ENCODE data around the gene ADAMTSL3. TPM values are rescaled to one million over a fixed set of nuclear protein-coding genes. Genes with fewer than 3 reads are reported as not detected.

The ADAMTSL3 gene
- total RNA-seq, 4 donors from 2014 or later, result 4.9 to 8.8 (median 6.8) TPM

GRCh38 chr15:83733206-83733605 lies 79.3 kb downstream of the ADAMTSL3 start:
- H3K27me3 ChIP-seq, result no peaks in the 10 kb centered on the region
- intact Hi-C loops (cut with DNase I; ENCODE audit: low total_unique reads), result no loop called here
- H3K9me3 ChIP-seq, result no peaks in the 10 kb centered on the region
- WGBS, 2 donors (ENCODE audit: low coverage in 1 of 2), result 79 to 91% methylated on average over 2 of the region's 2 CpGs
- H3K4me3 ChIP-seq, result no peak overlapping the region
- no peak for TF ChIP-seq POLR2AphosphoS5 (IDR thresholded peaks at IDR 0.05)
- no peak for TF ChIP-seq EP300 (IDR thresholded peaks at IDR 0.05; ENCODE audit: low read depth)
- TF ChIP-seq POLR2A (IDR thresholded peaks at IDR 0.05), result no peak
- no peak for TF ChIP-seq CTCF (IDR thresholded peaks at IDR 0.05)
- no peaks in the 10 kb centered on the region for H3K36me3 ChIP-seq
- no peaks in the 10 kb centered on the region for H3K4me1 ChIP-seq
- no peak for DNase-seq
- in situ Hi-C loops (cut with MboI; ENCODE audit: low pct_ligation_motif_present in 1 of 4, low pct_unique_long_range_greater_than_20kb in 1 of 4, low sequenced_read_pairs in 3 of 4), result no loop called here
- H3K27ac ChIP-seq, result no peak overlapping the region

DNA sequence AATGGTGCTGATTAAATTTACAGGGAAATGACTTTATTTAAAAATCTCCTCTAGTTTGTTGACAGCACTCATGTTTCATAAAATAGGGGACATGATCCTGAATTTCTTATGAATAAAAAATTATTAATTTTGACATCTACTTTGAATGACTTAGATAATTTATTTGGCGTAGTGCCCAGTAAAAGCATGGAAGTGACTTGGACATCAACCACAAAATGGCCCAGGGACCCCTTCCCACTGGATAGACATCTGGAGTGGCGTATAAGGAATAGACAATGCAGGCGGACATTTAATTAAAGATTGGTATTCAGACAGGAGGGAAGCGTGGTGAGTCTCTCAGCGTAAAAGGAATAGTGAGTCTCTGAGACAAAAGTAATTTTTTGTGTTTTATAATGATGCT lies 79.8 kb downstream of the ADAMTSL3 start:
- no peak for TF ChIP-seq CTCF (IDR thresholded peaks at IDR 0.05)
- TF ChIP-seq POLR2A (IDR thresholded peaks at IDR 0.05), result no peak
- TF ChIP-seq POLR2AphosphoS5 (IDR thresholded peaks at IDR 0.05), result no peak
- TF ChIP-seq EP300 (IDR thresholded peaks at IDR 0.05; ENCODE audit: low read depth), result no peak
- 91 to 98% methylated on average over 5 of the region's 5 CpGs for WGBS, 2 donors (ENCODE audit: low coverage in 1 of 2)
- intact Hi-C loops (cut with DNase I; ENCODE audit: low total_unique reads), result no loop called here
- Histone ChIP-seq H3K4me3 (no peak overlapping the region), H3K27me3 (no peaks in the 10 kb centered on the region), H3K36me3 (no peaks in the 10 kb centered on the region), H3K4me1 (no peaks in the 10 kb centered on the region), H3K9me3 (no peaks in the 10 kb centered on the region), H3K27ac (no peak overlapping the region)
- in situ Hi-C loops (cut with MboI; ENCODE audit: low pct_ligation_motif_present in 1 of 4, low pct_unique_long_range_greater_than_20kb in 1 of 4, low sequenced_read_pairs in 3 of 4), result no loop called here
- DNase-seq, result no peak

- Histone ChIP-seq H3K4me1 (no peaks in the 10 kb centered on the region), H3K27me3 (no peaks in the 10 kb centered on the region), H3K9me3 (no peaks in the 10 kb centered on the region), H3K27ac (no peak overlapping the region), H3K36me3 (no peaks in the 10 kb centered on the region), H3K4me3 (no peak overlapping the region)
- DNase-seq, result no peak
- WGBS, 2 donors (ENCODE audit: low coverage in 1 of 2), result 52% methylated on average over 3 of the region's 3 CpGs; no CpG with 5 or more reads in 1 of the 2 donors
- TF ChIP-seq CTCF (IDR thresholded peaks at IDR 0.05) (no peak), POLR2AphosphoS5 (IDR thresholded peaks at IDR 0.05) (no peak), EP300 (IDR thresholded peaks at IDR 0.05; ENCODE audit: low read depth) (no peak), POLR2A (IDR thresholded peaks at IDR 0.05) (no peak)
- in situ Hi-C loops (cut with MboI; ENCODE audit: low pct_ligation_motif_present in 1 of 4, low pct_unique_long_range_greater_than_20kb in 1 of 4, low sequenced_read_pairs in 3 of 4), result no loop called here
- intact Hi-C loops (cut with DNase I; ENCODE audit: low total_unique reads), result no loop called here
These were observed 80.6 kb downstream of the ADAMTSL3 start for GRCh38 chr15:83734487-83734886.

- H3K27me3 ChIP-seq, result no peaks in the 10 kb centered on the region
- H3K9me3 ChIP-seq, result no peaks in the 10 kb centered on the region
- H3K4me3 ChIP-seq, result no peak overlapping the region
- no peaks in the 10 kb centered on the region for H3K36me3 ChIP-seq
- DNase-seq, result no peak
- no peak overlapping the region for H3K27ac ChIP-seq
- in situ Hi-C loops (cut with MboI; ENCODE audit: low pct_ligation_motif_present in 1 of 4, low pct_unique_long_range_greater_than_20kb in 1 of 4, low sequenced_read_pairs in 3 of 4), result no loop called here
- no peaks in the 10 kb centered on the region for H3K4me1 ChIP-seq
- no peak for TF ChIP-seq POLR2A (IDR thresholded peaks at IDR 0.05)
- TF ChIP-seq POLR2AphosphoS5 (IDR thresholded peaks at IDR 0.05), result no peak
- TF ChIP-seq EP300 (IDR thresholded peaks at IDR 0.05; ENCODE audit: low read depth), result no peak
- TF ChIP-seq CTCF (IDR thresholded peaks at IDR 0.05), result no peak
- intact Hi-C loops (cut with DNase I; ENCODE audit: low total_unique reads), result no loop called here
- 57 to 68% methylated on average over 1 to 3 of the region's 3 CpGs for WGBS, 2 donors (ENCODE audit: low coverage in 1 of 2)
These were observed 85.7 kb downstream of the ADAMTSL3 start for GRCh38 chr15:83739629-83740028.

Measured in transverse colon (tissue), 4 donors.